ENCODE results near the gene HES5. TPM values are rescaled to one million over a fixed set of nuclear protein-coding genes. Genes with fewer than 3 reads are reported as not detected.
A peak's percentile ranks its signal among the peaks of the same experiment; 100 is the strongest.

HES5 gene
- total RNA-seq, 1 experiment from 2014 or later: not detected

- no peak overlapping the region for H3K27ac ChIP-seq (ENCODE audit: insufficient read length, low read depth, low read length)
These were observed 26.8 kb upstream of the HES5 start for GRCh38 chr1:2556678-2557481.

More at GRCh38 chr1:2556678-2557481, 26.8 kb upstream of the HES5 start:
- Histone ChIP-seq H3T11ph (ENCODE audit: low read length) (no peak overlapping the region), H2BK5ac (ENCODE audit: insufficient read length, low read length) (no peak overlapping the region), H3K79me1 (ENCODE audit: insufficient read depth, low read depth, low read length, poor library complexity, severe bottlenecking) (no peaks in the 10 kb centered on the region), H2AK5ac (ENCODE audit: insufficient read length, low read length) (no peak overlapping the region), H3K4me1 (ENCODE audit: insufficient read depth, low read length) (no peaks in the 10 kb centered on the region), H2BK120ac (ENCODE audit: low read depth, low read length, poor library complexity, severe bottlenecking) (no peak overlapping the region), H3K18ac (ENCODE audit: insufficient read length, low read depth, low read length) (no peak overlapping the region), H4K91ac (ENCODE audit: insufficient read length, low read depth, low read length) (no peak overlapping the region), H2BK15ac (ENCODE audit: low read depth, low read length) (no peak overlapping the region), H3K56ac (ENCODE audit: insufficient read length, low read depth, low read length) (no peak overlapping the region), H4K5ac (ENCODE audit: insufficient read length, low read depth, low read length) (no peak overlapping the region), H4K20me1 (ENCODE audit: control insufficient read depth, insufficient read depth, insufficient read length) (no peaks in the 10 kb centered on the region), H3K23ac (ENCODE audit: insufficient read length, low read depth, low read length) (no peak overlapping the region), H3K79me2 (ENCODE audit: insufficient read depth, low read length) (no peaks in the 10 kb centered on the region), H3K4ac (ENCODE audit: low read depth, low read length) (no peak overlapping the region), H3K14ac (ENCODE audit: insufficient read depth, low read length) (peak overlapping the region; percentile 10; the same call in 1 of the 2 replicates), H2AFZ (ENCODE audit: low read length) (no peak overlapping the region), H2BK12ac (ENCODE audit: insufficient read length, low read depth, low read length) (no peak overlapping the region), H3K23me2 (ENCODE audit: insufficient read length, low read depth, low read length, poor library complexity, severe bottlenecking) (no peaks in the 10 kb centered on the region), H3K27me3 (ENCODE audit: insufficient read depth, low read length) (no peaks in the 10 kb centered on the region), H3K9ac (ENCODE audit: extremely low read depth, insufficient read length, low read length) (no peak overlapping the region), H3K9me3 (ENCODE audit: control insufficient read depth, low read depth, low read length) (no peaks in the 10 kb centered on the region), H3K4me2 (ENCODE audit: insufficient read depth, insufficient read length, low read length) (no peak overlapping the region), H4K8ac (replicated peaks; ENCODE audit: insufficient read length, low read depth, low read length) (no peak overlapping the region), H2BK20ac (ENCODE audit: low read depth, low read length, poor library complexity, severe bottlenecking) (no peak overlapping the region)
- Mint-ChIP-seq H3K4me3 (no peak overlapping the region), H3K27ac (peak overlapping the region; percentile 27 to 82 (median 67); a peak in 3 of 7 replicates), H3K4me1 (peaks cover 9 to 10% of the 10 kb centered on the region in 2 experiments), H3K9me3 (no peaks in the 10 kb centered on the region; a peak in 1 of 5 replicates), H3K27me3 (ENCODE audit: low read depth) (peaks cover 2% of the 10 kb centered on the region; the same call in 1 of the 2 replicates), H3K36me3 (ENCODE audit: insufficient read depth in 1 of 3, low read depth in 3 of 3) (no peaks in the 10 kb centered on the region)
- DNase-seq: no peak
- no CpG with 5 or more reads among the region's 24 CpGs for WGBS (ENCODE audit: extremely low coverage, insufficient read length, low lambda C conversion rate)
- no peak for TF ChIP-seq CTCF (conservative IDR thresholded peaks at IDR 0.05)
